HG02938 (cell line): Measurements from ENCODE around the gene POLE2.
A peak's percentile ranks its signal among the peaks of the same experiment; 100 is the strongest.
"Not testable (repeated sequence)": the region's sequence is repeated elsewhere in the genome, so short reads cannot be mapped to it uniquely, and the experiment has no call there.

Source experiments
- ATAC-seq: cut with Tn5 transposase; IDR thresholded peaks from one replicate; pipeline ENCODE4 v1.9.1; 2021; ENCODE audit warnings: mild to moderate bottlenecking, moderate library complexity; ENCODE audit not compliant: unreplicated experiment

Gene POLE2

DNA sequence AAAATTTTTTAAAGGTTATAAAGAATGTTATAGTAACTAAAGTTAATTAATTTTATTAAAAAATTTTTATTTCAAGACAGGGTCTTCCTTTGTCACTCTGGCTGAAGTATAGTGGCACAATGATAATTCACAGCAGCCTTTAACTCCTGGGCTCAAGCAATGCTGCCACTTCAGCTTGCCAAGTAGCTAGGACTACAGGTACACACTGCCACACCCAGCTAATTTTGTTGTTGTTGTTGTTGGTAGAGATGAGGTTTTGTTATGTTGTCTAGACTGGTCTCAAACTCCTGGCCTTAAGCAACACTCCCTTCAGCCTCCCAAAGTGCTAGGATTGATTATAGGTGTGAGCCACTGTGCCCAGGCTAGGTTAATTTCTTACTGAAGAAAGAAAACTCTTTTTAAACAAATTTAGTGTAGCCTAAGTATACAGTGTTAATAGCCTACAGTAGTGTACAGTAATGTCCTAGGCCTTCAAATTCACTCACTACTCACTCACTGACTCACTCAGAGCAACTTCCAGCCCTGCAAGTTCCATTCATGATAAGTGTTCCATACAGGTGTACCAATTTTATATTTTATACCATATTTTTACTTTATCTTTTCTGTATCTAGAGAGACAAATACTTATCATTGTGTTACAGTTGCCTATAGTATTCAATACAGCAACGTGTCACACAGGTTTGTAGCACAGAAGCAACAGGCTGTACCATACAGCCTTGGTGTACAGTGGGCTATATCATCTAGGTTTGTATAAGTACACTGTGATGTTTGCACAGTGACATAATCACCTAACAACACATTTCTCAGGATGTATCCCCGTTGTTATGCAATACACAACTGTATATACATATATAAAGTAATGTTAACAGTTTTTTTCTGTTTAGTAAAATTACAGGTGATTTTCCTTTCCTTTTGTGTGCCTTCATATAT, 28.2 kb downstream of the POLE2 start:
- ATAC-seq, result no peak

DNA sequence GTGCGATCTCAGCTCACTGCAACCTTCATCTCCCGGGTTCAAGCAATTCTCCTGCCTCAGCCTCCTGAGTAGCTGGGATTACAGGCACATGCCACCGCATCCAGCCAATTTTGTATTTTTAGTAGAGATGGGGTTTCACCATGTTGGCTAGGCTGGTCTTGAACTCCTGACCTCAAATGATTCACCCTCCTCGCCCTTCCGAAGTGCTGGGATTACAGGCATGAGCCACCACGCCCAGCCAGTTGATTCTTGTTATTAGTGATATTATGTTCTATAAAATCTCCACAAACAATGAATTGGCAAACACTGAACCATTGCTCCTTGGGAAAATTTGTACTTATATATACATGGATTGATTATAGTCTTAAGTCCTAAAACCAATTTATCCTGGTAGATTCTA, 30.5 kb downstream of the POLE2 start:
- not testable (repeated sequence) for ATAC-seq

DNA sequence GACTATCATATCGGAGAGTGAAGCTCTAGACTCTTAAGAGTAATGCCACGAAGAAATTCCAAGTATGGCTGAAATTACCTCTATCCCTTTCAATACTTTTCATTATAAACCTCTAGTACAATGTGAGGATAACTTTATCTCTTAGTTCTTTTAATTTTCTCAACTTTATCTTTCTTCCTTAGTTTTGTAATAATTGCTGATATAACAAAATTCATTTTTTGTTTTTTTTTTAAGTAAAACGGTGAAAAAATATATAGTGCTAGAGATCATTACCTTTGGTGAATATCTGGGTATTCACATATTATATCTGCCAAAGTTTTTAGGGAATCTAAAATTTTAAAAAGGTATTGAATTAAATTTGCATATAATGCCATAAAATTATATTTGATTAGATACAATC, 33.5 kb downstream of the POLE2 start:
- no peak for ATAC-seq

GRCh38 chr14:49653508-49653907, 34.5 kb downstream of the POLE2 start:
- no peak for ATAC-seq

- no peak for ATAC-seq
Observed at GRCh38 chr14:49642163-49642562, 45.9 kb downstream of the POLE2 start.

- ATAC-seq, result no peak
Observed at GRCh38 chr14:49641697-49642129, 46.3 kb downstream of the POLE2 start.

GRCh38 chr14:49640540-49641417, 47.2 kb downstream of the POLE2 start:
- no peak for ATAC-seq

DNA sequence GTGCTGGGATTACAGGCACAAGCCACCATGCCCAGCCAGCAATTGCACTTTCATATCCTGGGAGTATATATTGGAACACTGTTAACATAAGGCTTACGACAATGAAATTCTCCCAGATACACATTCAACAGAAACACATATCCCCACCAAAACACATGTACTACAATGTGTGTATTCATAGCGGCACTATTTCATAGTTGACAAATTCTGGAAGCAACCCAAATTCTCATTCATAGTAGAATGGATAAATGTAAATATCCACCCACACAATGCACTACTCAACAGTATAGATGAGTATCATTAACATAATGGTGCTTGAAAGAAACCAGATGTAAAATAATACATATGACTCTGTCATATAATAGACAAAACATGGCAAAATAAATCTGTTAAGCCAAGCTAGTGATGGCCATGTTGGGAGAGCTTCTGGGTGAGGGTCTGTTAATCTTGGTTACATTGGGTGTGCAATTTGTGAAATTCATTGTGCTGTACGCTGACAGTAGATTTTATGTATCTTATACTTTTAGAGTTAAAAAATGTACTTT, 50.4 kb downstream of the POLE2 start:
- ATAC-seq, result no peak

GRCh38 chr14:49636866-49637265, 51.1 kb downstream of the POLE2 start:
- ATAC-seq, result no peak

DNA sequence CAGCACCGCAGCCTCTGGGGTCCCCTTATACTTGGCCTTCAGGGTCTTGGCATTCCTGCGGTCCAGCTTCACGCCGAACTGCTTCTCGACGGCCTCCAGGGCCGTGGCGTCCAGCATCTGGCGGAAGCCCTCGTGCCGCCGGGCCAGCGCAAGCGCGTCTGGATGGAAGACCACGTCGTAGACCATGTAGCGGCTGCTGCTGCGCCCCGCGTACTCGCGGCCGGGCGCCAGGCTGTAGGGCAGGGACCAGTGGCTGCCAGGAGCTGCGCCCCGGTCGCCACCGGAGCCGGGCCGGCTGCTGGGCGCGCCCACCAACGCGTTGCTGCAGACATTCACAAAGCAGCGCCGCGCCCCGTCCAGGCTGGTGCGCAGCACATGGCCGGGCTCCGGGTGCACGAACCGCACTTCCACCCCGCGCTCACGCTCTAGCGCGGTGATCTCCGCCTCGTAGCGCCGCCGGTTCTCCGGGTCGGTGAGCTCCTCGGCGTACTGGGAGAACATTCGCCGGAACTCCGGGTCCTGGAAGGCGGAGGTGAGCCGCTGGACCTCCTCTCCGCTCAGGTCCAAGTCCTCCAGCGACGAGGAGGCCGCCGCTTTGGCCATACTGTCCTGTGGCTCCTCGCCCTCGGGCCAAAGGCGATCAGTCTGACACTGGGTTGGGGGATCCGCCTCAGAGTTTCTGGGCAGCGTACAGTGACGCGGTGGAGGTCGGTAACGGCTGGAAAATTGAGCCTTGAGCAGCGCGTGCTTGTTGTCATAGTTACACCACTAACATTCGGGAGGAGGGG, 53.3 kb downstream of the POLE2 start, which contains the start of gene DNAAF2:
Gene DNAAF2 (minus strand): TSS at position 698 of the 788 bp plus-strand sequence. CDS start 95 bp downstream, at position 603.
- peak; percentile 28 for ATAC-seq

- ATAC-seq, result peak; percentile 69
Observed at GRCh38 chr14:49633640-49634546, 54.1 kb downstream of the POLE2 start.

DNA sequence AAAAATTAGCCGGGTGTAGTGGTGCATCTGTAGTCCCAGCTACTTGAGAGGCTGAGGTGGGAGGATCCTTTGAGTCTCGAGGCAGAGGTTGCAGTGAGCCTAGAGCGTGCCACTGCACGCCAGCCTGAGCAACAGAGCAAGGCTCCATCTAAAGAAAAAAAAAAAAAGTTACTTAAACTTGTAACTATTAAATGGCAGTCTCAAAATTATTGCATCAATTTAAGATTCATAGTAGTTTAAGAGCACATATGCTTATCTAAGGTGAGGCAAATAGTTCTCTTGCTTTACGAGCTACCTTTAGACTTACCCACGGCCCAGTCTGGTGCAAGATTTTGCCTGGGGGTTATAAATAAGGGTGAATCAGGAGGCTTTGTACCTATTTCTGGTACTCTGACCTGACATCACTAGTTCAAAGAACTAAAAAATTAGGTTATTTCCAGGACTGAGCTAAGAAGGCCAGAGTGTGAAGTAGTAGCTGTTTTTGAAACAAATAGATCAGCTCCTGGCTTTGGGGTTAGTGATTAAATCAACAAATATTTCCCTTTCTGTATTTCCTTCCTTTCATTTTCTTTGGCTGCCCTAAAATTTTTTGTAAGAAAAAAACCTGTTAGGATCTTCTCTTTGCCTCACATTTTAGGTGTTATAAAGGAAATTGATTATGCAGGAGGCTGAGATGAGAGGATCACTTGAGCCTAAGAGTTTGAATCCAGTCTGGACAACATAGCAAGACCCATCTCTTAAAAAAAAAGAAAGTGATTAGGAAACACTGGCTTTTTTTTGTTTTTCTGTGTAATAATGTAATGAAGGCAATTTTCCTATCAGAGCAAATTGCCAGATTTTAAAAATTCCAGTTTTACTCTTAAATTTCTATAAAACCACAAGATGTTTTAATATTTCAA, 63.8 kb downstream of the POLE2 start:
- ATAC-seq, result no peak

- no peak for ATAC-seq
Observed at GRCh38 chr14:49623387-49623786, 64.6 kb downstream of the POLE2 start.

DNA sequence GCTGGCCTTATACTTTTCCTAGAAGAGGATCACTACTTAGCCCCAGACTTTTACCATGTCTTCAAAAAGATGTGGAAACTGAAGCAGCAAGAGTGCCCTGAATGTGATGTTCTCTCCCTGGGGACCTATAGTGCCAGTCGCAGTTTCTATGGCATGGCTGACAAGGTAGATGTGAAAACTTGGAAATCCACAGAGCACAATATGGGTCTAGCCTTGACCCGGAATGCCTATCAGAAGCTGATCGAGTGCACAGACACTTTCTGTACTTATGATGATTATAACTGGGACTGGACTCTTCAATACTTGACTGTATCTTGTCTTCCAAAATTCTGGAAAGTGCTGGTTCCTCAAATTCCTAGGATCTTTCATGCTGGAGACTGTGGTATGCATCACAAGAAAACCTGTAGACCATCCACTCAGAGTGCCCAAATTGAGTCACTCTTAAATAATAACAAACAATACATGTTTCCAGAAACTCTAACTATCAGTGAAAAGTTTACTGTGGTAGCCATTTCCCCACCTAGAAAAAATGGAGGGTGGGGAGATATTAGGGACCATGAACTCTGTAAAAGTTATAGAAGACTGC, 65.9 kb downstream of the POLE2 start:
- no peak for ATAC-seq

DNA sequence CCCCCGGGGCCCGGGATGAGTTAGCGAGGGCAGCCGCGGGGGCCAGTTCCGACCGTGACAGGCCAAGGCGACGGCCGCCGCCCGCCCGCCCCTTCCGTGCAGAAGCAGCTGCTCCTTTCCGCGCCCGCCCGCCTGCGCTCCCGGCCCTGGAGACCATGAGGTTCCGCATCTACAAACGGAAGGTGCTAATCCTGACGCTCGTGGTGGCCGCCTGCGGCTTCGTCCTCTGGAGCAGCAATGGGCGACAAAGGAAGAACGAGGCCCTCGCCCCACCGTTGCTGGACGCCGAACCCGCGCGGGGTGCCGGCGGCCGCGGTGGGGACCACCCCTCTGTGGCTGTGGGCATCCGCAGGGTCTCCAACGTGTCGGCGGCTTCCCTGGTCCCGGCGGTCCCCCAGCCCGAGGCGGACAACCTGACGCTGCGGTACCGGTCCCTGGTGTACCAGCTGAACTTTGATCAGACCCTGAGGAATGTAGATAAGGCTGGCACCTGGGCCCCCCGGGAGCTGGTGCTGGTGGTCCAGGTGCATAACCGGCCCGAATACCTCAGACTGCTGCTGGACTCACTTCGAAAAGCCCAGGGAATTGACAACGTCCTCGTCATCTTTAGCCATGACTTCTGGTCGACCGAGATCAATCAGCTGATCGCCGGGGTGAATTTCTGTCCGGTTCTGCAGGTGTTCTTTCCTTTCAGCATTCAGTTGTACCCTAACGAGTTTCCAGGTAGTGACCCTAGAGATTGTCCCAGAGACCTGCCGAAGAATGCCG, 66.7 kb downstream of the POLE2 start:
- ATAC-seq, result peak; percentile 27

GRCh38 chr14:49620182-49621113, 67.6 kb downstream of the POLE2 start, which contains the start of the genes MGAT2 and RPL36AL:
Gene MGAT2 (plus strand): TSS chr14:49620799. CDS start chr14:49621269, 470 bp downstream.
Gene RPL36AL (minus strand): TSS chr14:49620626. CDS start chr14:49619104, 1,522 bp downstream.
- ATAC-seq, result peak; percentile 94
